Brain microvascular endothelial cell (primary cell): ENCODE measurements around the gene TEN1.

Source experiments
- DNase-seq: peaks from one replicate; pipeline ENCODE4 v3.0.0-alpha.2; 2020
- H3K27ac ChIP-seq: fragments of 250-450 bp; sonication (Bioruptor Pico); 2 replicates; pipeline ENCODE4 v1.5.1; 2020; ENCODE audit warnings: mild to moderate bottlenecking, moderate library complexity
- H3K27me3 ChIP-seq: fragments of 250-450 bp; sonication (Bioruptor Pico); replicated peaks from 2 replicates; pipeline ENCODE4 v1.5.1; 2020; ENCODE audit warnings: mild to moderate bottlenecking
- H3K36me3 ChIP-seq: fragments of 250-450 bp; sonication (Bioruptor Pico); replicated peaks from 2 replicates; pipeline ENCODE4 v1.5.1; 2020; ENCODE audit warnings: mild to moderate bottlenecking
- H3K4me3 ChIP-seq: 2 replicates; pipeline ENCODE4 v1.5.1; 2011; ENCODE audit warnings: low read depth, mild to moderate bottlenecking, control low read depth, low read length, moderate library complexity
- in situ Hi-C: cut with HindIII; loops from 2 replicates; pipeline ENCODE4 v1.10.0; 2017; ENCODE audit warnings: low sequenced_read_pairs, low pct_ligation_motif_present
- TF ChIP-seq, protein P1 (sequence below): IDR thresholded peaks from 2 replicates; pipeline ENCODE4 v1.5.1; 2011; ENCODE audit warnings: low read depth, mild to moderate bottlenecking, moderate library complexity, low read length, control low read depth, inconsistent platforms; ENCODE audit errors: missing control alignments

TEN1 gene

DNA sequence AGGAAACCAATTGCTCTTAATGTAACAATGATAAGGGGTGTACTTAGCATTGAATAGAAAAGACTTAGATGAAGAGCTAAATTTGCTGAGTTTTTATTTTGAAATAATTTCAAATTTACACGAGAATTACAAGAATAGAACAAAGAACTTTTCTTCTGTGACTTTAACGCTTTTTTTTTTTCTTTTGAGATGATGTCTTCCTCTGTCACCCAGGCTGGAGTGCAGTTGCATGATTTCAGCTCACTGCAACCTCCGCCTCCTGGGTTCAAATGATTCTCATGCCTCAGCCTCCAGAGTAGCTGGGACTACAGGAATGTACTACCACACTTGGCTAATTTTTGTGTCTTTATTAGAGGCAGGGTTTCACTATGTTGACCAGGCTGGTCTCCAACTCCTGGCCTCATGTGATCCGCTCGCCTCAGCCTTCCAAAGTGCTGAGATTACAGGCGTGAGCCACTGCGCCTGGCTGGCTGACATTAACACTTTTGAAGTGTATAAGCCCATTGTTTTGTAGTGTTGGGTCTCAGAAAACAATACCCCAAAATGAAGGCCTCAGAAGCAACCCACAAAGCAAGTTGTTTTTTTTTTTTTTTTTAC, 2.1 kb downstream of the TEN1 start:
- no peaks in the 10 kb centered on the region for H3K36me3 ChIP-seq

GRCh38 chr17:75983501-75984181, 4.6 kb downstream of the TEN1 start:
- no peak for DNase-seq
- TF ChIP-seq, protein P1, sequence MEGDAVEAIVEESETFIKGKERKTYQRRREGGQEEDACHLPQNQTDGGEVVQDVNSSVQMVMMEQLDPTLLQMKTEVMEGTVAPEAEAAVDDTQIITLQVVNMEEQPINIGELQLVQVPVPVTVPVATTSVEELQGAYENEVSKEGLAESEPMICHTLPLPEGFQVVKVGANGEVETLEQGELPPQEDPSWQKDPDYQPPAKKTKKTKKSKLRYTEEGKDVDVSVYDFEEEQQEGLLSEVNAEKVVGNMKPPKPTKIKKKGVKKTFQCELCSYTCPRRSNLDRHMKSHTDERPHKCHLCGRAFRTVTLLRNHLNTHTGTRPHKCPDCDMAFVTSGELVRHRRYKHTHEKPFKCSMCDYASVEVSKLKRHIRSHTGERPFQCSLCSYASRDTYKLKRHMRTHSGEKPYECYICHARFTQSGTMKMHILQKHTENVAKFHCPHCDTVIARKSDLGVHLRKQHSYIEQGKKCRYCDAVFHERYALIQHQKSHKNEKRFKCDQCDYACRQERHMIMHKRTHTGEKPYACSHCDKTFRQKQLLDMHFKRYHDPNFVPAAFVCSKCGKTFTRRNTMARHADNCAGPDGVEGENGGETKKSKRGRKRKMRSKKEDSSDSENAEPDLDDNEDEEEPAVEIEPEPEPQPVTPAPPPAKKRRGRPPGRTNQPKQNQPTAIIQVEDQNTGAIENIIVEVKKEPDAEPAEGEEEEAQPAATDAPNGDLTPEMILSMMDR: no peak
- H3K27ac ChIP-seq: no peak overlapping the region
- no peaks in the 10 kb centered on the region for H3K27me3 ChIP-seq
- no peaks in the 10 kb centered on the region for H3K36me3 ChIP-seq
- in situ Hi-C loops: no loop called here
- no peak overlapping the region for H3K4me3 ChIP-seq

More for the DNA sequence above, 2.1 kb downstream of the TEN1 start:
- no peak overlapping the region for H3K27ac ChIP-seq
- H3K4me3 ChIP-seq: no peak overlapping the region
- no peaks in the 10 kb centered on the region for H3K27me3 ChIP-seq
- TF ChIP-seq, protein P1: no peak
- in situ Hi-C loops: no loop called here
- no peak for DNase-seq

- TF ChIP-seq, protein P1: no peak
Observed at GRCh38 chr17:75985986-75986385, 6.9 kb downstream of the TEN1 start.

GRCh38 chr17:75987041-75987440, 8.0 kb downstream of the TEN1 start:
- Histone ChIP-seq H3K36me3 (no peaks in the 10 kb centered on the region), H3K27ac (no peak overlapping the region), H3K27me3 (no peaks in the 10 kb centered on the region), H3K4me3 (no peak overlapping the region)
- DNase-seq: no peak
- TF ChIP-seq, protein P1: no peak
- in situ Hi-C loops: no loop called here

More at GRCh38 chr17:75985986-75986385, 6.9 kb downstream of the TEN1 start:
- H3K27ac ChIP-seq: no peak overlapping the region
- H3K4me3 ChIP-seq: no peak overlapping the region
- H3K27me3 ChIP-seq: no peaks in the 10 kb centered on the region
- in situ Hi-C loops: no loop called here
- H3K36me3 ChIP-seq: no peaks in the 10 kb centered on the region
- DNase-seq: no peak

DNA sequence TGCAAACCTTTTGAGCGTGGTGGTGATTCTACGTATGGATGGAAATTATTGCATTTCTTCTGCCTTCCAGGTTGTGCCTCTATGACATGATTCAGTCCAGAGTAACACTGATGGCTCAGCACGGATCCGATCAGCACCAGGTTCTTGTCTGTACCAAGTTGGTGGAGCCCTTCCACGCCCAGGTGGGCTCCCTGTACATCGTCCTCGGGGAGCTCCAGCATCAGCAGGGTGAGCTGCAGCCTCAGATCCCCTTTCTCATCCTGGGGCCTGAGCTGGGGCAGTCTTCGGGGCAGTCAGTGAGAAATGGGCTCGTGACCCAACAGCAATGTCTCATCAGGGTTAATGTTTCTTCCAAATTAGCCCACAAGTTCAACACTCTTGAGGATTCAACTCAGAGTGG, 12.4 kb downstream of the TEN1 start:
- DNase-seq: no peak
- H3K4me3 ChIP-seq: no peak overlapping the region
- H3K36me3 ChIP-seq: peaks cover 8% of the 10 kb centered on the region
- H3K27ac ChIP-seq: no peak overlapping the region
- TF ChIP-seq, protein P1: no peak
- H3K27me3 ChIP-seq: no peaks in the 10 kb centered on the region
- in situ Hi-C loops: no loop called here

DNA sequence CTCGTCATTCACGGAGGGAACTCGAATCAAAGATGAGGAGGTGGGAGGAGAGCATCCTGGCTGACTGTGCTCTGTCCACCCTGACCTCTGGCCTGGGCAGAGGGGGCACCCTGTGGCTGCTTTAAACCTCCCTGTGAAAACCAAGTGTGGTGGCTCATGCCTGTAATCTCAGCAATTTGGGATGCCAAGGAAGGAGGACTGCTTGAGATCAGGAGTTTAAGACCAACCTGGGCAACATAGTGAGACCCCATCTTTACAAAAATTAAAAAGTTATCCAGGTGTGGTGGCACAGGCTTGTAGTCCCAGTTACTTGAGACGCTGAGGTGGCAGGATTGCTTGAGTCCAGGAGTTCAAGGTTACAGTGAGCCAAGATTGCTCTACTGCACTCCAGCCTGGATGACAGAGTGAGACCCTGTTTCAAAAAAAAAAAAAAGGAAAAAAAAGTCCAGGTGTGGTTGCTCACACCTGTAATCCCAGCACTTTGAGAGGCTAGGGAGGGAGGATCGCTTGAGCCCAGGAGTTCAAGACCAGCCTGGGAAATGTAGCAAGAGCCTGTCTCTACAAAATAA, 15.8 kb downstream of the TEN1 start:
- no peaks in the 10 kb centered on the region for H3K27me3 ChIP-seq
- TF ChIP-seq, protein P1: no peak
- in situ Hi-C loops: no loop called here

More for the DNA sequence above, 15.8 kb downstream of the TEN1 start:
- DNase-seq: no peak
- peaks cover 8% of the 10 kb centered on the region for H3K36me3 ChIP-seq
- no peak overlapping the region for H3K4me3 ChIP-seq
- no peak overlapping the region for H3K27ac ChIP-seq
